K562 treated with DMSO at 1 percent for 4 hours (cell line): ENCODE data around the gene CHRNB2. TPM values are rescaled to one million over a fixed set of nuclear protein-coding genes. Genes with fewer than 3 reads are reported as not detected.

Experiments
- total RNA-seq: library from RNA; unstranded; fragments of 300-600 nt; gene quantifications from 2 replicates; pipeline ENCODE4 v1.2.3, GENCODE V29; 2022; ENCODE audit not compliant: insufficient read depth

CHRNB2 gene
- total RNA-seq: not detected in 2 replicates

GRCh38 chr1:154567386-154568156 lies at the start of gene CHRNB2:
Gene CHRNB2, plus strand, starts transcription at chr1:154567778. Its CDS starts 267 bp downstream, at chr1:154568045.

GRCh38 chr1:154557939-154558719 lies 9.4 kb upstream of the CHRNB2 start, which contains the start of gene UBE2Q1:
Gene UBE2Q1, minus strand, starts transcription at chr1:154558662. Its CDS starts 109 bp downstream, at chr1:154558553.

GRCh38 chr1:154607609-154608396 lies 40.2 kb downstream of the CHRNB2 start, which contains the start of gene ADAR:
Gene ADAR, minus strand, starts transcription at chr1:154608186. Its CDS starts 180 bp downstream, at chr1:154608006.

Other genes with a start within 250 kb of the CHRNB2 start
- gene AQP10, start 246.7 kb upstream of the CHRNB2 start, total RNA-seq: 1.2 and 1.5 TPM in 2 replicates
- 16.6 and 22.7 TPM in 2 replicates for gene ATP8B2, start 242.3 kb upstream of the CHRNB2 start, total RNA-seq
- 0.63 and 0.68 TPM in 2 replicates for gene IL6R, start 162.4 kb upstream of the CHRNB2 start, total RNA-seq
- not detected in 2 replicates for gene TDRD10, start 65.6 kb upstream of the CHRNB2 start, total RNA-seq
- gene SHE, start 65.4 kb upstream of the CHRNB2 start, total RNA-seq: not detected in 2 replicates
- 38.9 and 86.9 TPM in 2 replicates for gene UBE2Q1, start 9.1 kb upstream of the CHRNB2 start, total RNA-seq
- 52.8 and 60.9 TPM in 2 replicates for gene ADAR, start 40.4 kb downstream of the CHRNB2 start, total RNA-seq